SK-N-DZ (cell line): ENCODE data around the gene COMT.
"Not testable (repeated sequence)": the region's sequence is repeated elsewhere in the genome, so short reads cannot be mapped to it uniquely, and the experiment has no call there.

Source experiments
- DNase-seq: peaks from one replicate; pipeline ENCODE4 v3.0.0-alpha.2; 2015; ENCODE audit warnings: low spot score

COMT gene

GRCh38 chr22:19929586-19930550, 11.7 kb upstream of the COMT start:
- no peak for DNase-seq

DNA sequence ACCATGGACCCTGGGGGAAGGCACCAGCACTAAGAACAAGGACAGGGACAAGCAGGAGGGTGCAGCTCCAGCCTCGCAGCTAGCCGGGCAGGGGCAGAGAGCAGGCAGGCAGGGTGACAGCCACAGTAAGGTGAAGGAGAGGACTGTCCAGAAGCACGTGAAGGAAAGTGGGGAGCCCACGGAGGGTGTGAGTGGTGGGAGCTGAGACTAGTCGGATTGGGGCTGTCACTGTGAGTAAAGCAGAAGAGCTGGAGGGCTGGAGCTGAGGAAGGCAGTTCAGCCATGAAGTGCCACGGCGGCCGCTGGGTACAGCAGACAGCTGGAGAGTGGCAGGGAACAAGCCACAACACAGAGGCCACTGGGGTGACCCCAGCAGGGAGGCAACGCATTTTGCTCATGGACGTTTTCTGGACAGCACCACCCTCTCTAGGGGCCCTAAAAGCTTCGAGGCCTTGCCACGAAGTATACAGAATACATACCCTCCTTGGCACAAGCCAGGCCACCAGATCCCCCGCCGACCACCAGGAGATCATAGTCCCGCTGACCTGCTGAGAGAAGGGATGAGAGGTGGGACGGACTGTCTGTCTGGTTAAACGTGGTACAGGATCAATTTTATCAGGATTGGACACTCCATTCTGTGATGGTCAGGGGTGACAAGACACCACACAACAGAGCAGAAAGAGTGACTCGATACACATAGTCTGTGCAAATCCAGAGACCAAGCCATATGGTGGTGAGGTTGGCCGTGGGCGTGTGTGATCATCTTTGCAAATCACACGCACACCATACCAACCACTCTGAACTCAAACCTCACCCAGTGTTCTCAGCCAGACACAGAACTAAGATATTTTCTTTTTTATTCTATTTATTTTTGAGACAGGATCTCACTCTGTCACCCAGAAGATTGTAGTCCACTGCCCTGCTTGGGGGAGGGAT, 10.8 kb upstream of the COMT start:
- no peak for DNase-seq

- DNase-seq, result no peak
Measured at GRCh38 chr22:19931514-19931913, 10.1 kb upstream of the COMT start.

- no peak for DNase-seq
Measured at GRCh38 chr22:19932367-19933206, 9.0 kb upstream of the COMT start.

DNA sequence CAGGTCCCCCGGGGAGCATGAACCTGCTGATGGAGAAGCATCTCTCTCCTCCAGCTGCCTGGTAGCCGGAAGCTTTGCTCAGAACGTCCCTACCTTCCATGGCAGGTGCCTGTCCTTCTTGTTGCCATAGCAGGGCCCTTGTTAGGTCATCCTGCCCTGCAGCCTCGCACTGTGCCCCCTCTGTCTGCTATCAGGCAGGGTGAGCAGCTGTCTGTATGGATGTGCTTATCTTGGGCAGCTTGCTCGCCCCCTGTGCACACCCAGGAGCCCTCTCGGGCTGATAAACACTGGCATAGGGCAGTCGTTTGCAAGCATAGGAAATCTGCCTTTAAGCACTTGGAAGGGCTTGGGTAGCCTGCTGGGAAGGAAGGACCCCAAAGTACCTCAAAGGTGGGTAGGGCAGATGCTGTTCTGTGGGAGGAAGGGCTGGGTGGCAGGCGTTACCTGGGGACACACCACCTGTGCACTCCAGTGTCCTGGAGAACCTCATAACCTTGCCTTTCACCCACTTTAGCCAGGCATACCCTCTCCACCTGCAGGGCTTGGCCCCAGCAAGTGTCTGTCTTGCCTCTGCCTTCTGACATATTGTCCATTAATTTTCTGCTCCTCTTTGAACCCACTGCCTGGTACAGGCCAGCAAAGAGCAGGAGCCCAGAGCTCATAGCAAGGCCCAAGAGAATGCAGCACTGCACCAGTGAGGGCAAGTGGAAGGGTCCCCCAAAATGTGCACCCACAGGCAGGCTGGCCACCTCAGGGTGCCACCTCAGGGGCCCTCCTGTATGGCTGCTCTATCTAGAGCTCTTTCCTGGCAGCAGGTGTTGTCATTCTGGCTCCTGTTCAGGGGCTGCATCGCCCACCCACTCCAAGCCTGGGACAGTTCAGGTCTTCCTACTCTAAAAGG, 8.0 kb upstream of the COMT start:
- no peak for DNase-seq

- not testable (repeated sequence) for DNase-seq
Measured at GRCh38 chr22:19935123-19935718, 6.4 kb upstream of the COMT start.

GRCh38 chr22:19936513-19936912, 5.1 kb upstream of the COMT start:
- DNase-seq, result no peak

GRCh38 chr22:19937616-19938473, 3.7 kb upstream of the COMT start:
- DNase-seq, result no peak

DNA sequence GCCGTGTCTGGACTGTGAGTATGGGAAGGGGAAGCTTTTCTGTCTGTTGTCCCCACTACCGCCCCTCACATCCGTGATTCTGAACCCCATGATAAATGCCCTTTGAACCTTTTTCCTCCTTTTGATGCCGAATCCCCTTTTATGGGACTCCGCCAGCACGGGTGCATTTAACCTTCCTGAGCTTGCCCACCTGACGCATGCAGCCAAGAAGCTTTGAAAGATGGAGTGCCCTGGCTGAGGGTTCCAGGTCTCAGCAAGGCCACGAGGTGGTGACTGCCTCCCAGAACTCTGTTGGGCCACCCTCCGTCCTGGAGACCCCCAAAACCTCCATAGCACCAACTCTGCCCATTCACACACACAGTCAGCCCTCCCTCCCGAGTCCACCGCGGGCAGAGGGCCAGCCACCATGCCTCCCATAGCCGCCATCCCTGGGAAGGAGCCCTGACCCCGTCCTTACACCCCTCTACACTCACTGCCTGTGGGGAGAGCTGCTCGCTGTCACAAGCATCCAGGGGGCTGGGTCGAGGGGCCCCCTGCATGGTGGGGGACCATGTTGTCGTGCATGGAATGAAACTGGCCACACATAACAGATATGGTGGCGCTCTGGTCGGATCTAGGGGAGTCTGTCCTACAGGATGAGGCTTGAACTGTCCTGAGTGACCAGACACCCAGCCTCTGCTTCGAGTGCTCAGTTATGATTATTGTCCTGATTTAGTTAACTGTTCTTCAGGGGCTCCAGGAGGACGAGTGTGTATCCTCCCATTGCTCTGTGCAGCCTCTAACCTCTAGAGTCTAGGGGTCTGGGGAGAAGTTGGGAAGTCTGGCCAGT, 822 bp upstream of the COMT start:
- no peak for DNase-seq

DNA sequence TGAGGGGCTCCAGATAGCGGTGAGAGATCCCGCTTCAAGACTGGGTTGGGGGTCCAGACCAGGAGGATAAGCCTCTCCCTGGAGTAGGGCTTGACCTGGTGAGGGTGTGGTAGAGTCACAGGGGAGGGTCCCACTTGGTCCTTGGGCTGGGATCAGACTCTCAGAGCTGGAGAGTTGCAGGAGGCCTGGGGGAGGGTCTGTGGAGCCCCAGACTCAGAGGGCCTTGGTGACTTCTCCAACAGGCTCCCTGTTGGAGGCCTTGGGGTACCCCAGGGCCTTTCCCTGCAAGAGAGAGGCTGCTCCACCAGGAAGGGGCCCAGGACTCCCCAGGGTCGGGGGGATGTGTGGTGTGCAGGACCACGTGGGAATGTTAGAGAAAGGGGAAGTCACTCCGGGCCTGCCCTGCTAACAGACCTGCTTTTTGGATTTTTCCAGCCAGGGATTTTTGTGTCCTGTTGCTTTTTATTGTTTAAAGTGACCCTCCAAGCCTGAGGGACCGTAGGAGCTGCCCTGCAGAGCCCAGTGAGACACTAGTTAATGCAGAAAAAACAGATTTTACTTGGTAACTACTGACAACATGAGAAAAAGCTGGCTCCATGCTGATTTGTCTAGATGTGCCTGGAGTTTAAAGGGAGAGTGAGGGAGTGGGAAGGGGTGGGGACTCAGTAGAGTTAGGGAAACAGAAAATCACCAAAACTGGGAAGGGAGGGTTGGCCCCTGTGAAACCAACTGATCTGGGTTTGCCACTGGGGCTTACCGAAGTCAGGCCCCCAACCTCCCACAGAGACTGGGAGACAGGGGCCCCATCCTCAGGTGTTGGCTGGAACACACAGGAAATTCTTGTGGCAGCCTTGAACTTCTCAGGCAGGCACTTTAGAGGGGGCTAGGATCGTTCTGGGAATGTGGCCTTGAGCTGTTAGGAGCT, 847 bp downstream of the COMT start:
- DNase-seq, result no peak

DNA sequence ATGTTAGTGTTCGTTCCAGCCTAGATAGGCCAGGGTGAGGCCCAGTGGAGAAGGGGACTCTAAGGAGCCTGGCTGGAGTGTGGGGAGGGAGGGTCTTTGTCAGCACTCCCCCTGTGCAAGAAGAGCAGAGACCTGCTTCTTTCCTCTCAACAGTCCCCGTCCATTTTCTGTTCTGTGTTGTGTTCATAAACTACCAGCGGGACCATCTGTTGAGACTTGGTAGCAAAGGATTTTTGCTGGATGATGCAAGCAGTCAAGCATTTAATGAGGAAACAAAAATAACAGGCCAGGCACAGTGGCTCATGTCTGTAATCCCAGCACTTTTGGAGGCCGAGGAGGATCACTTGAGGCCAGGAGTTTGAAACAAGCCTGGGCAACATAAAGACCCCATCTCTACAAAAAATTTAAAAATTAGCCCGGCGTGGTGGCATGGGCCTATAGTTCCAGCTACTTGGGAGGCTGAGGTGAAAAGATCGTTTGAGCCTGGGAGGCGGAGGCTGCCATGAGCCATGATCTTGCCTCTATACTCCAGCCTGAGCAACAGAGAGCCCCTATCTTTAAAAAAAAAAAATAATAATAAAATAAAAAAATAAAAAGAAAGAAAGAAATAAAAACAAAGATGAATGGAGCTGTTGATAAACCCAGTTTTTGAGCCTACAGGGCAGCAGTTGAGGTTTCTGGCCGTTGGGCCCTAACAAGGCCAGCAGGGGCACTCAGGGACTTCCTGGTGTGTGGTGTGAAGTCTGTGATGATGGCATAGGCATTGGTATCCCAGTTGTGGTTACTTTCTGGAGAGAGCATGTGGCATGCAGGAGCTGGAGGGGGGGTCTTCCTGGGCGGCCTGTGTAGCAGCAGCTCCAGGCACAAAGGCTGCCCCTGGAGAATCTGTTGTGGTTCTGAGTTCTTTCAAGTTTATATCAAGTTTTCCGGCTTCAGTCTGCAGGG, 1.8 kb downstream of the COMT start:
- no peak for DNase-seq

- no peak for DNase-seq
Measured at GRCh38 chr22:19948057-19948760, 6.6 kb downstream of the COMT start.

DNA sequence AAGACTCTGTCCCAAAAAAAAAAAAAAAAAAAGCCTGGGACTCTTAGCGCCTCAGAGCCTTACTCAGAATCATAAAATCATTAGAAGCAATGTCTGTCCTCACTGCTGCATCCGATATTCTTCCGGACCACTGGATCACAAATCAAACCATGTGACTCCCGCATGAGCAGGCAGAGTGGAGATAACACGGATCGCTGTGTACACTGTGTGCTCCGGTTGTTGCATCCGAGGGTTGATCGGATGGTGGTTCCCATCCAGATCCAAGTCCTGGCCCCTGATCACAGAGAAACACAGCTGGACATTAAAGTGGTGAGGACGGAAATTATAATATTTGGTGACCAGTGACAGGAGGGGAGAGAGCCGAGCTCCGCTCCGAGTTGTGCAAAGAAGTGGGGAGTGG, 9.8 kb downstream of the COMT start:
- no peak for DNase-seq

GRCh38 chr22:19955241-19956128, 13.9 kb downstream of the COMT start:
- no peak for DNase-seq
